GM21515 (cell line): ENCODE data around the gene STOM.

ENCODE experiments used
- ATAC-seq: cut with Tn5 transposase; IDR thresholded peaks from one replicate; pipeline ENCODE4 v1.9.1; 2021; ENCODE audit not compliant: unreplicated experiment

Gene STOM

GRCh38 chr9:121323449-121324151 is 46.5 kb downstream of the STOM start:
- no peak for ATAC-seq

- no peak for ATAC-seq
Observed at GRCh38 chr9:121322737-121323448, 47.2 kb downstream of the STOM start.

GRCh38 chr9:121322037-121322736 is 47.9 kb downstream of the STOM start:
- ATAC-seq = no peak

DNA sequence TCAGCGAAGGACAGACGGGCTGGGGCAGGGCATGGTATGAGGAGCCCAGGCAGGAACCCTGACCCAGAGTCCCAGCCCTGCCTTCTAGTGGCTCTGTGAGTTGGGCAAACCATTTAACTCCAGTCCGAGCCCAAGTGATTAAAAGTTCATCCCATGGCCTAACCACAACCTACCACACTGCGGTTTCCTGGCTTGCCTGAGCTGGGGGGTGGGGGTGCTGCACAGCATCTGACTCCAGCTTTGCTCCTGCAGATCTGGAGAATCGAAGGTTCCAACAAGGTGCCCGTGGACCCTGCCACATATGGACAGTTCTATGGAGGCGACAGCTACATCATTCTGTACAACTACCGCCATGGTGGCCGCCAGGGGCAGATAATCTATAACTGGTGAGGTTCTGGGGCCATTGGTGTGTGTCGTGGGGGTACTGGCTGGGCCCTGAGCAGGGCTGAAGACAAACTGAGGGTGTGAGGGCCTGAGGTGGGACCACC is 49.0 kb downstream of the STOM start:
- no peak for ATAC-seq

GRCh38 chr9:121319383-121319780 is 50.7 kb downstream of the STOM start:
- no peak for ATAC-seq

DNA sequence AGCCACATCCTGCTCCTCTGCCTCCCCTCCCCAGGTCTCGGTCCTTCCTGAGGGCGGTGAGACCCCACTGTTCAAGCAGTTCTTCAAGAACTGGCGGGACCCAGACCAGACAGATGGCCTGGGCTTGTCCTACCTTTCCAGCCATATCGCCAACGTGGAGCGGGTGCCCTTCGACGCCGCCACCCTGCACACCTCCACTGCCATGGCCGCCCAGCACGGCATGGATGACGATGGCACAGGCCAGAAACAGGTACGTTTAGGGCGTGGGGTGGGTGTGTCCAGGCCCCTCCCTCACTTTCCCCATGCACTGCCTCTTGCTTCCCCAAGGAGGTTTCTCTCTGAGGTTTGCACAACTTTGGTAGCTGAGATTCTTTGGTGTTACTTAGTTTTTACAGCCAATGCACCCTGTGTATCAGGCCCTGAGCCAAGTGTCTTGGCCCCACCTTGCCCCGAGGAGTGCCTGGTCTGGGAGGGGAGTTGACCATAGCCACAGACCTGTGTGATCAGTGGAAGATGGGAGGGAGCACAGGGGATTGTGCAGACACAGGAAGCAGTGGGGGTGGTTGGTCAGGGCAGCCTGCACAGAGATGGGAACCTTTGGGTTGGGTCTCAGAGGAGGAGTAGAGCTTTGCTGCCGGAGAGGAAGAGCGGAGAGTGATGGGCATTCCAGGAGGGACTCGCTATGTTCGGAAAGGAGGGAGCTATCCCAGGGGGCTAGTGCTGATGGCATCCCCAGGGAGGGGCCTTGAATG is 51.2 kb downstream of the STOM start:
- no peak for ATAC-seq

- no peak for ATAC-seq
Observed at GRCh38 chr9:121317737-121318630, 52.1 kb downstream of the STOM start.

DNA sequence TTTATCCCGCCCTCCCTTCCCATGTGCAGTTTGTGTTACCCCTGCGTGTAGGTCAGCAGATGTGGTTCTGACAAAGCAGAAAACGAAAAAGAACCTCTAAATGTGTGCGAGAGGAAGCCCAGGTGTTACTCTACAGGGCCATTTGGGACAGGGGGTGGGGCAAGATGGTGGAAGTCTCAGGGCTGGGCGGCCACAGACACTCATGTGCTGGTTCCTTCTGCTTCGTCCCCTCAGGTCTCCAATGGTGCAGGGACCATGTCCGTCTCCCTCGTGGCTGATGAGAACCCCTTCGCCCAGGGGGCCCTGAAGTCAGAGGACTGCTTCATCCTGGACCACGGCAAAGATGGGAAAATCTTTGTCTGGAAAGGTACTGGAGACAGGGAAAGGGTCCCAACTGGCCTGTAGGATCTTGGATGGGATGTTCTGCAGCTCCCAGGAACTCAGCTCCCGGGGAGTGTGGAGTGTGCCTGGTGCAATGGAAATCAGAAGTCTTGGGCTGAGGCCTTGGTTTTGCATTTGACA is 53.1 kb downstream of the STOM start:
- ATAC-seq = no peak

DNA sequence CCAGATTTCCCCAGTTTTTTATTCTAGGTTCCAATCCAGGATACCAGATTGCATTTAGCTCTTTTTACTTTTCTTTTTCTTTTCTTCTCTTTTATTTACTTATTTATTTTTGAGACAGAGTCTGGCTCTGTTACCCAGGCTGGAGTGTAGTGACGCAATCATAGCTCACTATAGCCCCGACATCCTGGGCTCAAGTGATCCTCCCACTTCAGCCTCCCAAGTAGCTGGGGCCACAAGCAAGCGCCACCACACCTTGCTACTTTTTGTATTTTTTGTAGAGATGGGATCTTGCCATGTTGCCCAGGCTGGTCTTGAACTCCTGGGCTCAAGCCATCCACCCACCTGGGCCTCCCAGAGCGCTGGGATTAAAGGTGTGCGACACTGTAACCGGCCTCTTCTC is 53.7 kb downstream of the STOM start:
- no peak for ATAC-seq

GRCh38 chr9:121313458-121314152 is 56.4 kb downstream of the STOM start:
- no peak for ATAC-seq

- no peak for ATAC-seq
Observed at GRCh38 chr9:121312169-121312568, 57.9 kb downstream of the STOM start.

DNA sequence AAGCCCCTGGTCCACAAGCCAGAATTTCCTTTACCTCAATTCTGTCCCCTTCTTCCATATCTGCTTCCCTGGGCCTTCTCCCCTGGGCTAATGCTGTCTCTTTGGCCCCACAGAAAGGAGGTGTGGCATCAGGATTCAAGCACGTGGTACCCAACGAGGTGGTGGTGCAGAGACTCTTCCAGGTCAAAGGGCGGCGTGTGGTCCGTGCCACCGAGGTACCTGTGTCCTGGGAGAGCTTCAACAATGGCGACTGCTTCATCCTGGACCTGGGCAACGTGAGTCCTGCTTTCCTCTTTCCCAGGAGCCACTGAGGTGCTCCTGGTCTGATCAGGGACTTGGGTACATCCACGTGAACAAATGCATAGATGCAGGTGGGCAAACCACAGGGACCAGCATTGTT is 59.5 kb downstream of the STOM start:
- ATAC-seq = no peak

DNA sequence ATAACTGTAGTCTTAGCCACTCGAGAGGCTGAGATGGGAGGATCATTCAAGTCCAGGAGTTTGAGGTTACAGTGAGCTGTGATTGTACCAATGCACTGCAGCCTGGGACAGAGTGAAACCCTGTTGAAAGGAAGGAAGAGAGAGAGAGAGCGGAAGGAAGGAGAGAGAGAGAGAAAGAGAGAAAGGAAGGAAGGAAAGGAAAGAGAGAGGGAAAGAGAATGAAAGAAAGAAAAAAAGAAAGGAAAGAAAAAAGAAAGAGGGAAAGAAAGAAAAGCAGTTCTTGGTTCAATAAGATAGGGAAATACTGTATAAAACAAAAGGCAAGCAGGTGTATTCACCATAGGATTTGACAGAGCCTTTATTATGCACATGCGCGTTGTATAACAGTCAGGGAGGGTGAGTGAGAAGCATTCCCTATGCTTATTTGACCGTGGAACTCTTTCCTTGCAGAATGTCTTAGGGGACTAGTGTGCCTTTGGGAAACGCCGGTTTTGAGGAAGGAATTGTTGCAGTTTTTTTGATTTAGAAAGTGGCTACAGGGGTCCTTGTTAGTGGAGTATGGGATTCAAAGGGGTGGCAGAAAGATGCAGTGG is 60.1 kb downstream of the STOM start:
- no peak for ATAC-seq

DNA sequence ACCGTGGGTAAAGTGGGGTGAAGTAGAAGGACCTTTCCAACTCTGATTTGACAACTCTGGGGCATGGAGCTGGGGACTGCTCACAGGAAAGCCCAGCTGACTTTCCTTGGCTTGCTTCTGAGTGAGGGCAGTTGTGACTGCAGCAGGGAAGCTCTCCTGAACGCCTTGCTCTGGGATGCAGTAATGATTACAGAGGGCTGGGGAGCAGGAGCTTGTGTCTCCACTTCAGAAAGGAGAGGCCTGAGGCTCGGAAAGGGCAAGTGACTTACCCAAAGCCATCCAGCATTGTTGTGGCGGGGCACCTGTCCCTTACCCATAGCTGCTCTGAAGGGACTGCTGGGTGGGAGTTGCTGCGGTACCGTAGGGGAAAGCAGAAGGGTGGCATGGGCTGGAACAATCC is 60.9 kb downstream of the STOM start:
- ATAC-seq = no peak

DNA sequence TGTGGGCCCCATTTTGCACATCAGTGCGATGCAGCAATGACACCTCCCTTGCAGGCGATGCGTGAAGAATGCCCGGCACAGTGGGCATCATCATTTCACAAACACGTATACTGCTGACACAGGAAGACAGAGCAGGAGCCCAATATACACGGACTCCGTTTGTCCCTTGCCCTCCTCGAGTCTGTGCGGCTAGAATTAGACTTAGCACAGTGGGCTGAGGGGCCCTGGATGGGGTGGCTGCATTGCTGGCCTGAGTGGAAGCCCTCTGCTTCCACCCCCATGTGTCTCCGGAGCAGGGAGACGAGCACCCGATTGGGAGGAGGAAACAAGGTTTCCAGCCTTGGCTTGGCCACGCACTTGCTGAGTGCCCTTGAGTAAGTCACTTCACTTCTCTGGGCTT is 61.3 kb downstream of the STOM start:
- no peak for ATAC-seq

GRCh38 chr9:121307976-121308375 is 62.1 kb downstream of the STOM start:
- ATAC-seq = no peak

DNA sequence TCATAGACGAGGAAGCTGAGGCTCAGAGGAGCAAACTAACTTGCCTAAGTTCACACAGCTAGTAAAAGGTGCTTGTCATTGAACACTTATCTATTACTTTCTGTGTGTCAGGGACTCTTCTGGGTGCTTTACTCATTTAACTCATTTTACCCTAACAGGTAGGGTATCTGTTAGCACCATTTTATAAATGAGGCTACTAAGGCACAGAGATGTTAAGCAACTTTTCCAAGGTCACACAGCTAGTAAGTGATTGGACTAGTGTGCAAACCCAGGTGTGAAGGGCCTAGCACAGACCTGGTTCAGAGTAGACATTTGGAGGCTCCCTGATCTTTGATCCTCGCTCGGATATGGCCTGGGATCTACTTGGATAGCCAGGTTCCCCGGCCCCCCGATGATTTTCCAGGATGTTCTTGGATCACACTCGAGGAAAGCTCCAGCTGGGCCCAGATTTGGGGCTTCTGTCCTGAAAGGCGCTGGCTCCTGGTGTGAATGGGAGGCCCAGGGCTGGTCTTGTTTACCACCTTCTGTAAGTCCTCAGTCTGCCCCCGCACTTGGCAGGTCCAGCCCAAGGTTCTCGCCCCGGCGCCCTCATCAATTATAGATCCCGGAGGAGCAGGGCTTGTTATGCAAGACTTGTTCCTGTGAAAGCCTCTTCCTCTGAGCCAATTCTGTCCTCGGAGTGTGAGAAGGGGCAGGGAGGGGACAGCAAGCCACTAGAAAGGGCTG is 64.6 kb downstream of the STOM start:
- ATAC-seq = no peak

GRCh38 chr9:121304707-121305106 is 65.3 kb downstream of the STOM start:
- ATAC-seq = no peak
